H9 (cell line): Measurements from ENCODE around the gene MAPK8IP1. TPM values are rescaled to one million over a fixed set of nuclear protein-coding genes. Genes with fewer than 3 reads are reported as not detected.

Experiments used
- DNase-seq: peaks from one replicate; pipeline ENCODE4 v3.0.0-alpha.2; 2017
- H2AFZ ChIP-seq: one replicate; pipeline ENCODE4 v1.6.1; 2013; ENCODE audit warnings: mild to moderate bottlenecking, low read length, control low read depth, moderate library complexity
- H2AK5ac ChIP-seq: 2 replicates; pipeline ENCODE4 v1.6.1; 2013; ENCODE audit warnings: low read length, control low read depth, mixed read lengths; ENCODE audit not compliant: insufficient read length
- H2BK120ac ChIP-seq: one replicate; pipeline ENCODE4 v1.6.1; 2013; ENCODE audit warnings: low read depth, mild to moderate bottlenecking, low read length, control low read depth, inconsistent platforms; ENCODE audit not compliant: poor library complexity, severe bottlenecking
- H2BK12ac ChIP-seq: 2 replicates; pipeline ENCODE4 v1.6.1; 2013; ENCODE audit warnings: low read length, control low read depth, mixed read lengths, low read depth; ENCODE audit not compliant: insufficient read length
- H2BK15ac ChIP-seq: 2 replicates; pipeline ENCODE4 v1.6.1; 2013; ENCODE audit warnings: low read depth, low read length, control low read depth
- H2BK20ac ChIP-seq: one replicate; pipeline ENCODE4 v1.6.1; 2013; ENCODE audit warnings: low read depth, mild to moderate bottlenecking, low read length, control low read depth, inconsistent platforms; ENCODE audit not compliant: poor library complexity, severe bottlenecking
- H2BK5ac ChIP-seq: 2 replicates; pipeline ENCODE4 v1.6.1; 2013; ENCODE audit warnings: low read length, control low read depth, mixed read lengths; ENCODE audit not compliant: insufficient read length
- H3K14ac ChIP-seq: 2 replicates; pipeline ENCODE4 v1.6.1; 2013; ENCODE audit warnings: low read length, control low read depth; ENCODE audit not compliant: insufficient read depth
- H3K18ac ChIP-seq: 2 replicates; pipeline ENCODE4 v1.6.1; 2013; ENCODE audit warnings: low read depth, mild to moderate bottlenecking, mixed read lengths, low read length, control low read depth; ENCODE audit not compliant: insufficient read length
- H3K23ac ChIP-seq: 2 replicates; pipeline ENCODE4 v1.6.1; 2013; ENCODE audit warnings: low read length, control low read depth, mixed read lengths, low read depth; ENCODE audit not compliant: insufficient read length
- H3K23me2 ChIP-seq: 2 replicates; pipeline ENCODE4 v1.6.1; 2013; ENCODE audit warnings: low read depth, mild to moderate bottlenecking, mixed read lengths, low read length, control low read depth; ENCODE audit not compliant: insufficient read length, poor library complexity, severe bottlenecking
- H3K27ac ChIP-seq: 2 replicates; pipeline ENCODE4 v1.5.1; 2013; ENCODE audit warnings: low read length, control low read depth, mixed read lengths, low read depth; ENCODE audit not compliant: insufficient read length
- H3K27me3 ChIP-seq: 2 replicates; pipeline ENCODE4 v1.6.1; 2013; ENCODE audit warnings: low read length, control low read depth, inconsistent platforms; ENCODE audit not compliant: insufficient read depth
- H3K4ac ChIP-seq: 2 replicates; pipeline ENCODE4 v1.6.1; 2013; ENCODE audit warnings: low read depth, mild to moderate bottlenecking, control low read depth, inconsistent platforms, low read length, moderate library complexity
- H3K4me1 ChIP-seq: 2 replicates; pipeline ENCODE4 v1.6.1; 2013; ENCODE audit warnings: low read length, control low read depth, inconsistent platforms; ENCODE audit not compliant: insufficient read depth
- H3K4me2 ChIP-seq: 2 replicates; pipeline ENCODE4 v1.6.1; 2013; ENCODE audit warnings: low read length, control low read depth, mixed read lengths; ENCODE audit not compliant: insufficient read length, insufficient read depth
- H3K56ac ChIP-seq: 2 replicates; pipeline ENCODE4 v1.6.1; 2013; ENCODE audit warnings: low read depth, mild to moderate bottlenecking, mixed read lengths, low read length, control low read depth; ENCODE audit not compliant: insufficient read length
- H3K79me1 ChIP-seq: 2 replicates; pipeline ENCODE4 v1.6.1; 2013; ENCODE audit warnings: low read depth, mild to moderate bottlenecking, moderate library complexity, low read length, control low read depth, inconsistent platforms; ENCODE audit not compliant: insufficient read depth, poor library complexity, severe bottlenecking
- H3K79me2 ChIP-seq: 2 replicates; pipeline ENCODE4 v1.6.1; 2013; ENCODE audit warnings: low read length, control low read depth, inconsistent platforms; ENCODE audit not compliant: insufficient read depth
- H3K9ac ChIP-seq: 2 replicates; pipeline ENCODE4 v1.6.1; 2013; ENCODE audit warnings: low read length, control low read depth, mixed read lengths; ENCODE audit not compliant: insufficient read length; ENCODE audit errors: extremely low read depth
- H3K9me3 ChIP-seq: one replicate; pipeline ENCODE4 v1.6.1; 2013; ENCODE audit warnings: low read depth, low read length, inconsistent platforms; ENCODE audit not compliant: control insufficient read depth
- H3T11ph ChIP-seq: one replicate; pipeline ENCODE4 v1.6.1; 2013; ENCODE audit warnings: mild to moderate bottlenecking, low read length, control low read depth, inconsistent platforms
- H4K20me1 ChIP-seq: one replicate; pipeline ENCODE4 v1.6.1; 2013; ENCODE audit not compliant: control insufficient read depth, insufficient read length, insufficient read depth
- H4K5ac ChIP-seq: 2 replicates; pipeline ENCODE4 v1.6.1; 2013; ENCODE audit warnings: low read depth, mild to moderate bottlenecking, mixed read lengths, low read length, control low read depth; ENCODE audit not compliant: insufficient read length
- H4K8ac ChIP-seq: replicated peaks from 2 replicates; pipeline ENCODE4 v1.6.1; 2013; ENCODE audit warnings: low read length, control low read depth, mixed read lengths, low read depth; ENCODE audit not compliant: insufficient read length
- H4K91ac ChIP-seq: 2 replicates; pipeline ENCODE4 v1.6.1; 2013; ENCODE audit warnings: low read depth, mild to moderate bottlenecking, moderate library complexity, mixed read lengths, low read length, control low read depth; ENCODE audit not compliant: insufficient read length
- H3K27ac Mint-ChIP-seq, 3 experiments: 2 replicates in 2 of 3; 3 replicates in 1 of 3; pipeline ENCODE4 v1.8.0; 2020 to 2021; ENCODE audit warnings: mixed read lengths in 3 of 3, mild to moderate bottlenecking in 1 of 3, moderate library complexity in 1 of 3
- H3K27me3 Mint-ChIP-seq: 2 replicates; pipeline ENCODE4 v1.8.0; 2021; ENCODE audit warnings: low read depth, mild to moderate bottlenecking, moderate library complexity, mixed read lengths
- H3K36me3 Mint-ChIP-seq, 3 experiments: 2 replicates in 2 of 3; 3 replicates in 1 of 3; pipeline ENCODE4 v1.8.0; 2020 to 2021; ENCODE audit warnings: low read depth in 3 of 3, mixed read lengths in 3 of 3; ENCODE audit not compliant: insufficient read depth in 1 of 3
- H3K4me1 Mint-ChIP-seq, 2 experiments: 2 replicates each; pipeline ENCODE4 v1.8.0; 2020; ENCODE audit warnings: mixed read lengths in 2 of 2
- H3K4me3 Mint-ChIP-seq, 2 experiments: 2 replicates in 1 of 2; 3 replicates in 1 of 2; pipeline ENCODE4 v1.8.0; 2020 to 2021; ENCODE audit warnings: mild to moderate bottlenecking in 2 of 2, mixed read lengths in 2 of 2, moderate library complexity in 1 of 2
- H3K9me3 Mint-ChIP-seq, 2 experiments: 2 replicates in 1 of 2; 3 replicates in 1 of 2; pipeline ENCODE4 v1.8.0; 2020; ENCODE audit warnings: mild to moderate bottlenecking in 2 of 2, mixed read lengths in 2 of 2, moderate library complexity in 1 of 2
- CTCF ChIP-seq: fragments of 200-600 bp; sonication (generic); conservative IDR thresholded peaks from 3 replicates; pipeline ENCODE4 v1.8.0; 2021; ENCODE audit warnings: antibody characterized with exemption, mild to moderate bottlenecking
- WGBS: extraction: QIAGEN DNeasy Blood & Tissue Kit; methylation state at CpG from one replicate; pipeline ENCODE4 v1.1.7; 2013; ENCODE audit warnings: missing lambda C conversion rate, low lambda C conversion rate, mixed read lengths; ENCODE audit not compliant: insufficient read length; ENCODE audit errors: extremely low coverage; 5-methylcytosine and 5-hydroxymethylcytosine counted together
- total RNA-seq: library from RNA; stranded (reverse); gene quantifications from 2 replicates; pipeline ENCODE4 v1.2.1, GENCODE V29; 2021

The MAPK8IP1 gene
- total RNA-seq, 1 experiment from 2014 or later = 30.2 TPM

DNA sequence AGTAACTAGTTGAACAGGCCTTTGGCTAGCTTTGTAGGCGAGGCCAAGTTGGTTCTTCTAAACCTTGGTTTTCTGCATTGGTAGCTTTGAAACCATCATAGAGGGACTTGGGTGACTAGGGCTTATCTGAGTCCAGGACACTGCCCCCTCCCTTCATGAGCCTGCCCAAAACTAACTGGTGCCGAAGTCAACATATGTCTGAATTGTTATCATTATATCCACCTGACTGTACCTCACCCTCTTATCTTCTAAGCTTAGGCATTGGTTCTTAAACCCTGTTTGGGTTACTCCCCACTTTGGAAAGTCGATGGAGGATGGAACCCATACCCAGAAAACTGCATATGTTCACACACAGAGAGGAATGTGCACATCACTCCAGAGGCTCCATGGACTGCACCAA, 7.6 kb upstream of the MAPK8IP1 start:
- DNase-seq = no peak
- Histone ChIP-seq H3K27ac (no peak overlapping the region), H4K5ac (no peak overlapping the region), H3K4me2 (no peak overlapping the region), H3K27me3 (no peaks in the 10 kb centered on the region), H2BK120ac (no peak overlapping the region), H3K9me3 (no peaks in the 10 kb centered on the region), H3K56ac (no peak overlapping the region), H3K23me2 (no peaks in the 10 kb centered on the region), H4K91ac (no peak overlapping the region), H3K23ac (no peak overlapping the region), H3K79me1 (no peaks in the 10 kb centered on the region), H2BK5ac (no peak overlapping the region), H3T11ph (no peak overlapping the region), H3K18ac (no peak overlapping the region), H2BK15ac (no peak overlapping the region), H2AFZ (no peak overlapping the region), H3K14ac (no peak overlapping the region), H2BK20ac (no peak overlapping the region), H2AK5ac (no peak overlapping the region), H3K79me2 (no peaks in the 10 kb centered on the region), H4K8ac (no peak overlapping the region), H2BK12ac (no peak overlapping the region), H4K20me1 (no peaks in the 10 kb centered on the region), H3K4ac (no peak overlapping the region), H3K9ac (no peak overlapping the region), H3K4me1 (peaks cover 2% of the 10 kb centered on the region; the same call in 1 of the 2 replicates)
- Mint-ChIP-seq H3K4me3 (no peak overlapping the region), H3K27ac (no peak overlapping the region), H3K36me3 (peaks cover 1 to 20% (median 4%) of the 10 kb centered on the region in 3 experiments; a peak in 4 of 7 replicates), H3K9me3 (no peaks in the 10 kb centered on the region), H3K27me3 (no peaks in the 10 kb centered on the region), H3K4me1 (peaks cover 25% of the 10 kb centered on the region in 2 experiments)
- no CpG with 5 or more reads among the region's 3 CpGs for WGBS
- no peak for TF ChIP-seq CTCF
